HEK293T (cell line): ENCODE measurements around the gene RND1.

Experiments
- ARNT ChIP-seq: fragments of 450-650 bp; IDR thresholded peaks from 2 replicates; pipeline ENCODE4 v1.6.1; 2017; ENCODE audit warnings: mild to moderate bottlenecking
- BHLHE40 ChIP-seq: fragments of 450-650 bp; IDR thresholded peaks from 2 replicates; pipeline ENCODE4 v1.6.1; 2016; ENCODE audit warnings: mild to moderate bottlenecking, moderate library complexity, borderline replicate concordance
- CTBP1 ChIP-seq: fragments of 450-650 bp; IDR thresholded peaks from 2 replicates; pipeline ENCODE4 v1.6.1; 2016; ENCODE audit warnings: borderline replicate concordance
- ELF4 ChIP-seq: fragments of 450-650 bp; IDR thresholded peaks from 2 replicates; pipeline ENCODE4 v1.6.1; 2017; ENCODE audit warnings: antibody characterized with exemption
- FOXA1 ChIP-seq: fragments of 450-650 bp; IDR thresholded peaks from 2 replicates; pipeline ENCODE4 v1.6.1; 2016; ENCODE audit warnings: mild to moderate bottlenecking
- FOXM1 ChIP-seq: fragments of 450-650 bp; IDR thresholded peaks from 2 replicates; pipeline ENCODE4 v1.6.1; 2017; ENCODE audit warnings: mild to moderate bottlenecking, borderline replicate concordance
- HDGF ChIP-seq: fragments of 450-650 bp; IDR thresholded peaks from 2 replicates; pipeline ENCODE4 v1.6.1; 2017; ENCODE audit warnings: antibody characterized with exemption, borderline replicate concordance
- L3MBTL2 ChIP-seq: fragments of 450-650 bp; conservative IDR thresholded peaks from 2 replicates; pipeline ENCODE4 v1.6.1; 2016; ENCODE audit warnings: mild to moderate bottlenecking
- NFRKB ChIP-seq: fragments of 450-650 bp; IDR thresholded peaks from 2 replicates; pipeline ENCODE4 v1.6.1; 2016; ENCODE audit warnings: mild to moderate bottlenecking, moderate library complexity
- PKNOX1 ChIP-seq: fragments of 450-650 bp; IDR thresholded peaks from 2 replicates; pipeline ENCODE4 v1.6.1; 2016
- SP1 ChIP-seq: fragments of 450-650 bp; IDR thresholded peaks from 2 replicates; pipeline ENCODE4 v1.6.1; 2017
- TARDBP ChIP-seq: fragments of 450-650 bp; IDR thresholded peaks from 2 replicates; pipeline ENCODE4 v1.6.1; 2016
- ZNF384 ChIP-seq: fragments of 450-650 bp; IDR thresholded peaks from 2 replicates; pipeline ENCODE4 v1.6.1; 2016

- TF ChIP-seq PKNOX1 (no peak), ELF4 (no peak), SP1 (no peak), FOXM1 (no peak), CTBP1 (no peak), BHLHE40 (no peak), ZNF384 (no peak), TARDBP (no peak), ARNT (no peak), L3MBTL2 (no peak), NFRKB (no peak), HDGF (no peak), FOXA1 (no peak)
Observed at GRCh38 chr12:48878548-48878947, 12.9 kb upstream of the RND1 start.
